GM10266 (cell line): ENCODE data around the gene JPH3.

ENCODE experiments used
- DNase-seq: peaks from one replicate; pipeline ENCODE4 v3.0.0; 2012; ENCODE audit errors: extremely low spot score
- CTCF ChIP-seq: IDR thresholded peaks from 2 replicates; pipeline ENCODE4 v1.5.1; 2012; ENCODE audit warnings: mild to moderate bottlenecking, low read depth; ENCODE audit not compliant: control insufficient read depth, insufficient read depth; ENCODE audit errors: missing control alignments

The JPH3 gene

GRCh38 chr16:87559945-87560344 lies 42.4 kb upstream of the JPH3 start:
- no peak for TF ChIP-seq CTCF
- no peak for DNase-seq

- TF ChIP-seq CTCF, result no peak
- peak; percentile 40 for DNase-seq
Observed at GRCh38 chr16:87560428-87561199, 41.7 kb upstream of the JPH3 start.

GRCh38 chr16:87561200-87562105 lies 40.9 kb upstream of the JPH3 start:
- TF ChIP-seq CTCF, result no peak
- no peak for DNase-seq

DNA sequence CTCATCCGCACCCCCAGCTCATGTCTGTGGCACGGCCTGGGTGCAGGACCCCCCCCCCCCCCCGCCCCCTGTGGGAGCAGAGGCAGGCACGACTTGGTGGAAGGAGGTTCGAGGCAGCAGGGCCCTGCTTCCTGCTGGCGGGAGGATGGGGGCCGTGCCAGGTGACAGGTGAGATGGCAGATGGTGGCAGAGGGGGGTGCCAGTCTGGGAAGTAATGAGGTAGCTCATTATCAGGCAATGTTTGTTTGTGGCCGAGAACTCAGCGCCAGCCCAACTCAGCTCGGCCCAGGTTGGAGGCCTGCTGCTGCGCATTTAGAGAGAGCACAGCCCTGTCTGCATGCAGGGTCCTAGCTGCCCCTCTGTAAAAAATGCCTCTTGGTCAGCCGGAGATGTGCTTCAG lies 40.1 kb upstream of the JPH3 start:
- no peak for DNase-seq
- no peak for TF ChIP-seq CTCF

DNA sequence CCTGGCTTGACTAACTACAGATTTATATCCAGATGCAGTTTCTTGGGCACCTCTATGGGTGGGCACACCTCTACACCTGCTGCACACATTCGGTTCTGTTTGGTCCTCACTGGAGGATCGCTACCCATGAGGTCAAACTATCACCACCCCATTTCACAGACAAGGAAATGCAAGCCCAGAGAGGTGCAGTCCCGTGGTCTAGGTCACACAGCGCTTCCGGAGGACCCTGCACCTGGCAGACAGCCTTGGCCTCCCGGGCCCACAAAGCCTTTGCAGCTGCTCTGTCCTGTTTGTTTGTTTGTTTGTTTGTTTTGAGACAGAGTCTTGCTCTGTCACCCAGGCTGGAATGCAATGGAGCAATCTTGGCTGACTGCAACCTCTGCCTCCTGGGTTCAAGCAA lies 39.3 kb upstream of the JPH3 start:
- no peak for TF ChIP-seq CTCF
- no peak for DNase-seq

DNA sequence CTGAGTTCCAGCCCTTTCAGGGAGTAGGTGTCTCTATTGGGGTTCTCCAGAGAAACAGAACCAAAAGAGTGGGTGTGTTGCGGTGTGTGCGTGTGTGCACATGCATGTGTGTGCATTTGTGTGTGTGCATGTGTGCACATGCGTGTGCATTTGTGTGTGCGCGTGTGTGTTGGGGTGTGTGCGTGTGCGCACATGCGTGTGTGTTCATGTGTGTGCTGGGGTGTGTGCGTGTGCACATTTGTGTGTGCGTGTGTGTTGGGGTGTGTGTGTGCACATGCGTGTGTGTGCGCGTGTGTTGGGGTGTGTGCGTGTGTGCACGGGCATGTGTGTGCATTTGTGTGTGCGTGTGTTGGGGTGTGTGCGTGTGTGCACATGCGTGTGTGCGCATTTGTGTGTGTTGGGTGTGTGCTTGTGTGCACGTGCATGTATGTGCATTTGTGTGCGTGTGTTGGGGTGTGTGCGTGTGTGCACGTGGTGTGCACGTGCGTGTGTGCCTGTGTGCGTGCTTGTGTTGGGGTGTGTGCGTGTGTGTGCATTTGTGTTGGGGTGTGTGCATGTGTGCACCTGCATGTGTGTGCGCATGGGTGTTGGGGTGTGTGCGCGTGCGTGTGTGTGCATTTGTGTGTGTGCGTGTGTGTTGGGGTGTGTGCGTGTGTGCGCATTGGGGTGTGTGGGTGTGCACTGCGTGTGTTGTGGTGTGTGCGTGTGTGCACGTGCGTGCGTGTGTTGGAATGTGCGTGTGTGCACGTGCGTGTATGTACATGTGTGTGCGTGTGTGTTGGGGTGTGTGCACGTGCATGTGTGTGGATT lies 38.4 kb upstream of the JPH3 start:
- TF ChIP-seq CTCF, result no peak
- DNase-seq, result no peak
